ENCODE results near the gene MYH9.
A peak's percentile ranks its signal among the peaks of the same experiment; 100 is the strongest.
"Not testable (repeated sequence)": the region's sequence is repeated elsewhere in the genome, so short reads cannot be mapped to it uniquely, and the experiment has no call there.

Gene MYH9

DNA sequence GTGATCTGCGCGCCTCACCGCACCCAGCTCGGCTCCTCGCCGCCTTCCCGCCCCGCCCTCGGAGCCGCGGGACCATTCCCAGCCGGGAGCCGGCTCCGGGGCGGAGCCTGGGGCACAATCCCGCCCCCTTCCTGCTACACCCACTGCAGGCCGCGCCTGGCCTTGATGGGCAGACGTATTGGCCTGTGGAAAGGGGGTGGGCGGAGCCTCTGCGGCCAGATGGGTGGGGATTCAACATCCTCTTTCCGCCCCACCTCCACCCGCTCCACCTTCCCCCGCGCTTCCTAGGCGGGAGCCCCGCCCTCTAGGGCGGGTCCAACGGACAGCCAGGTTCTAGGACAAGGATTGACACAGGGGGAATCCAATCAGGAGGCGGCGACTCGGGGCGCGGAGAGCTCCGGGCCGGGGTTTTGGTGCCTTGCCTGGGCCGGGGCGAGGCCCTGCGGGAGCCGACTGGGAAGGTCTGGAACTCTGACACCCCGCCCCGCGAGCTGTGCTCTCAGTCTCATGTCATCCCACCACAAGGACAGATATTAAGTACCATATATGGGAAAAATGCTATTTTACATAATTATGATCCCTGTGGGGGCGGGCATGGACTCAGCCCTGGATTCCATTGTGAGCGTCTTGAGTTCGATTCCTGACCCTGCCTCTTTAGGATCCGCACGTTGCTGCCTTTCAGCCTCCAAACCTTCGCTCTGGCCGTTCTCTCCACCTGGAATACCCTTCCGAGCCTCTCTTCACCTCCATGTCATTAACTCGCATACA lies at the start of gene MYH9:
Gene MYH9, minus strand, starts transcription at position 9 of the 768 bp plus-strand sequence. CDS start 38,731 bp downstream, outside the sequence.
- peak; percentile 100 for DNase-seq

DNA sequence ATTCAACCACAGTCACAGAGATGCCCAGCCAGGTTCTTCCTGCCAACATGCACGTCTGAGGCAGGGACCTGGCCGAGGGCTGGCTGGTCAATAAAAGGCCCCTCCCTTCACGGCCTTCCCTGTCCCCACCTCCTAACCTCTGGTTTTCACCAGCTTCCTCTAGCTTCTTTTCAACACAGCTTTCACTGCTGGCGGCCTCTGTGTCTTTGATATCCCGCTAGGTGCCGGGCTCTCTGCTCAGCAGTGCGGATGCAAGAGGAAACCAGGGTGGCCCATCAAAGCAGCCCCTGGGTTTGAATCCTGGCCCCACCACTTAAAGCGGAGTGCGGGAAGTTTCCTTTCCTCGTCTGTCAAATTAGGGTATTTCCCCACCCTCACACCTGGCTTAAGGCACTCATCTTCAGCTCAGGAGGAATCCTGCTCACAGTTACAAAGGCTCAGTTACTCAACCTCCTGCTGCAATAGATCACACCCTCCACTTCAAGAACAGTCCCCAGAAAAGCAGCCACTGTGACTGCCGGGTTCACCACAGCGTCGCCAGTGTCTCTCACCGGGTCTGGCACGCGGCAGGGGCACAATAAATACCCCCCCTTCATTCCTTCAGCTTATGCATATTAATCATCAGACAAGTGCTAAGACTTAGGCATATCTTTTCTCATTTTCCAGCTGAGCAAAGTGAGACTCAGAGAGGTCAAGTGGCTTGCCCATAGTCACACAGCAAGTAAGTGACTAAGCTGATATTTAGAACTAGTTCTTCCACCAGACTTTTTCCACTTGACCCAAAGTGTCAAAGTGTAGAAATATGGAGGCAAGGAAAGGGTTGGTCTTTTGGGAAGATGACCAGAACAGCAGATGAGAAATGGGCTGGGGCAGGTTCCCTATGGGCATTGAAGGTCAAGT lies 48.0 kb upstream of the MYH9 start:
- DNase-seq = peak; percentile 71

DNA sequence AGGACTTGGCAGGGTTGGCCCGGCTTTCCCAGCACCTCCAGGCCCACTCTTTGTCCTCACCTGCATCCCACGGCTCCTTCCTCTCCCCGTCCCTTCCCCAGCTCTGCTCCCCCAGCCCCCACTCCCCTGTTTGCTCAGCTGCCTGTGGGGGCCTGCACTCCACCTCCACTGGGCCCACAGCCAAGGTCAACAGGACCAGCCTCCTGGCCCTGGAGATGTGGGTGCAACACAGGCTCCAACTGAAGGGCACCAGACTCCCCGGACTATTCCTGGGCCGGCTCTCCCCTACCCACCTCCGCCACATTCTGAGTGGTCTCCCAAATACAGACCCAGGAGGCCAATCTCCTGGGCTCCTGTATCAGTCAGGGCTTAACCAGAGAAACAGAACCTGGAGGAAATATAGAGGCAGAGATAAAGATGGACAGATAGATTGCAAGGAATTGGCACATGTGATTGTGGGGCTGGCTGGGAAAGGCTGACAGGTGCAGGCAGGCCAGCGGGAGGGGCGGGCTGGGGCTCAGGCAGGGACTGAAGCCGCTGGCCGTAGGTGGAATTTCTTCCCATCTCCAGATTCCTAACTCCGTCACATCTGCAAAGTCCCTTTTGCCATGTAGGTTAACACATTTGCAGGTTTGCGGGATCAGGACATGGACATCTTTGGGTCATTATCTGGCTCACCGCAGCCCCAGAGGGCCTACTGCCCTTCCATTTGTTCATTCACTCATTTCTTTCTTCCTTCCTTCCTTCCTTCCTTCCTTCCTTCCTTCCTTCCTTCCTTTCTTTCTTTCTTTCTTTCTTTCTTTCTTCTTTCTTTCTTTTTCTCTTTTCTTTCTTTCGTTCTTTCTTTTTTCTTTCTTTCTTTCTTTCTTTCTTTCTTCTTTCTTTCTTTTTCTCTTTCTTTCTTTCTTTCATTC lies 45.8 kb upstream of the MYH9 start:
- no peak for DNase-seq

DNA sequence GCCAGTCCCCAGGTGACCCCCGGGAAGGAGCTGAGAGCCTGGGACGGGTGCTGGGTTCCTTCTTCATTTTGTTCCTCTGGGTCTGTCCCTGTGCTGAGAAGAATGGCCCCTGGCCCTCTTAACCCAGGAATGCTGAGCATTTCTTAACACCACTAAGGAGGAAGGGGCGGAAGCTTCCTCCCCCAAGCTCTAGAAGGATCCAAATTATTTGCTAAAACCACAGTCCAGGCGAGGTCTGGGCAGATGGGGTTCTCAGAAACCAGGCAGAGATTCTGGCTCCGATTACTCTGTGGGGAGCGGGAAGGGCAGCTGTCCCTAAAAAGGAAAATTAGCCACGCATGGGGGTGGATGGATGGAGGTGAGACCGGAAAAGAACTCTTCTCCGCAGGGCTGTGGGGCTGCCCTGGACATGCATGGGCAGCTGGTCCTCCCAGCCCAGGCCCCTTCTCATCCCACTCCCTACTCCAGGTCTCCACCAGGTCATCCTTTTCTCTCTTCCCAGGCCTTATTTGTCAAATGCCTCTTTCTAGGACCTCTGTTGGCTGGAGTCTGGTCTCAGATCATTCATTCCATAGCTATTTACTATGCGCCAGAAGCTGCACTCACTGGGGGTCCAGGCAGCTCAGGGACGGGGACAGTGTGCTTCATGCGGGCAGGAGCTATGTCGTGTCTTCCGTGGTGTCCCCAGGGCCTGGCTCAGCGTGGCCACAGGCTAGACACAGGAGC lies 45.0 kb upstream of the MYH9 start:
- DNase-seq = no peak

DNA sequence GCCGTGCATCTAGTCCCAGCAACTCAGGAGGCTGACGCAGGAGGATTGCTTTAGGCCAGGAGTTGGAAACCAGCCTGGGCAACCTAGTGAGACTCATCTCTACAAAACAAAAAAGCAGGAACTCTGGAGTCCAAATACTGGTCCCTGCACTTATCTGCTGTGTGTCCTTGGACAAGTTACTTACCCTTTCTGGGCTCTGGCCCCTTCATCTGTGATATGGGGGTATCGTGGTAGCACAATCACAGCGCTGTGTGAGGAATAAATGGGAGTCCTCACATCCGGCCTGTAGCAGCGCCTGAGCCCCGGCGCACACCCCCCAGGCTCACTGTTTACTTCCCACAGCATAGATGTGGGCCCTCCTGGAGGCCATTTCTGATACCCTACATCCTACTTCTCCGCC lies 44.2 kb upstream of the MYH9 start:
- no peak for DNase-seq

DNA sequence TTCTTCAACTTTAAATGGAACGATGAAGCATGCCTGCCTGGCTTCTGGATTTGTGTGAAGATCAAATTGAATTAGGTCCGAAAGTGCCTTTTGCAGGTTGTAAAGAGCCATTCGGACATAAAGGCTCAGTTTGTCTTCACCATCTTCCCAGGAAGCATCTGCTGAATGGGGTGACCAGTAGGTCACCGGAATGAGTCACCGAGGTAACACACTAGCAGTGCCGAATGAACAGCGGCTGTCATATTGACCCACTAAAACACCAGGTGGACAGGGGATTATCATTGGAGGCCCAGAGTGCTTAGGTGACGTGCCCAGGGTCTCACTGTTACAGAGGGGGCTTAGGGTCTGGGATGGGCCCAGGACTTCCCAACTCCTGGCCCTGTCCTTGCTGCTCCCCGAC lies 43.1 kb upstream of the MYH9 start:
- DNase-seq = no peak

DNA sequence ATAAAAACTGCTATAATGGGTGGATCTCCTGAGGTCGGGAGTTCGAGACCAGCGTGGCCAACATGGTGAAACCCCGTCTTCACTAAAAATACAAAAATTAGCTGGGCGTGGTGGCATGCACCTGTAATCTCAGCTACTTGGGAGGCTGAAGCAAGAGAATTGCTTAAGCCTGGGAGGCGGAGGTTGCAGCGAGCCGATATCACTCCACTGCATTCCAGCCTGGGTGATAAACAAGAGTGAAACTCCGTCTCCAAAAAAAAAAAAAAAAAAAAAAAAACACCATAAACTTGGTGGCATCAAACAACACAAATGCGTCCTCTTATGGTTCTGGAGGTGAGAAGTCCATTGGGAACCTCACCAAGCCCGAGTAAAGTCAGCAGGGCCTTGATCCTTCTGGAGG lies 40.2 kb upstream of the MYH9 start:
- not testable (repeated sequence) for DNase-seq

DNA sequence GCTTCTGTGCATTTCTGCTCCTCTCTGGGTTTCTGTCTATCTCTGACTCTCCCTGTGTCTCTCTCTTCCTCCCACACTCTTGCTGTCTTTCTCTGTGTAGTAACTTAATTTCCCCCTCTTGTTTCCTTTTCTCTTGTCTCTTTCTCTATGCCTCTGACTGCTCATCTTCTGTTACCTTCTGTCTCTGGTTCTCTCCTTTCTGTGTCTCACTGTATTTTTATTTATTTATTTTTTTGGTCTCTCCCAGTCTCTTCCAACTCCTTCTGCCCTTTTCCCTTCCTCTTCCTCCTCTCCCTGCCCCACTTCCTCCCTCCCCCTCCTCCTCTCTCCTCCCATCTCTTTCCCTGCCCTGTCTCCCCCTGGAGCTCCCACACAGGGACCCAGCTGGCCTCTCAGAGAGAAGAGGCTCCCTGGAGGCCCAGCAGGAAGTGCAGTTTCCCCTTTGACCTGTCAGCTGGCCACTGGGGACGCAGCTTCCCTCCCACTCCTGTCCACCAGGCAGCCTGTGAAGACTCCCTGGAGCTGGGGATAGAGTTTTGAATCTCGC lies 38.3 kb upstream of the MYH9 start:
- DNase-seq = no peak

DNA sequence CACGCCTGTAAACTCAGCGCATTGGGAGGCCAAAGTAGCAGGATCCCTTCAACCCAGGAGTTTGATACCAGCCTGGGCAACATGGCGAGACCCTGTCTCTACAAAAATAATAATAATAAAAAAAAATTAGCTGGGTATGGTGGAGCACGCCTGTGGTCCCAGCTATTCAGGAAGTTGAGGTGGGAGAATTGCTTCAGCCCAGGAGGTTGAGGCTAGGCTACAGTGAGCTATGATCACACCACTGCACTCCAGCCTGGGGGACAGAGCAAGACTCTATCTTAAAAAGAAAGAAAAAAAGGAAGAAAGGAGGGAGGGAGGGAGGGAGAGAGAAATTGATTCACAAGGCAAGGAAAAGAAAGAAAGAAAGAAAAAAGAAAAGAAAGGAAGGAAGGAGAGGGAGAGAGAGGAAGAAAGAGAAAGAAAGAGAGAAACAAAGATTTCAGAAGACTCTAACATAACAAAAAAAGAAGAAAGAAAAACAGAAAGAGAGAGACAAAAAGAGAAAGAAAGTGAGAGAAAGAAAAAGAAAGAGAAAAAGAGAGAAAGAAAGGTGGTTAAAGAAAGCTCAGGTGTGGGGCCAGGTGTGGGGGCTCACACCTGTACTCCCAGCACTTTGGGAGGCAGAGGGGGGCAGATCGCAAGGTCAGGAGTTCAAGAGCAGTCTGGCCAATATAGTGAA lies 37.3 kb upstream of the MYH9 start:
- no peak for DNase-seq

DNA sequence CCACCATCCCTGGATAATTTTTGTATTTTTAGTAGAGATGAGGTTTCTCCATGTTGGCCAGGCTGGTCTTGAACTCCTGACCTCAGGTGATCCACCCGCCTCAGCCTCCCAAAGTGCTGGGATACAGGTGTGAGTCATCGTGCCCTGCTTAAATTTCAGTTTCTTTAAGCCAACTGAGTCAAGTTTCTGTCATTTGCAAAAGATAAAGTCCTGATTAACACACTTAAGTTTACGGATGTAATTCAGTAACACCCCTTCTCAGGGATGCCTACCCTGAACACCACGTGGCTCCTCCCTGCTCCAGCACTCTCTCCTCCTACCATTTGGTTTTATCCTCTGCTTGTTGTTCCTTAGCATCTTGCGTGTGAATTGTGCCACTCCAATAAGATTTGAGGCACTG lies 36.7 kb upstream of the MYH9 start:
- not testable (repeated sequence) for DNase-seq

DNA sequence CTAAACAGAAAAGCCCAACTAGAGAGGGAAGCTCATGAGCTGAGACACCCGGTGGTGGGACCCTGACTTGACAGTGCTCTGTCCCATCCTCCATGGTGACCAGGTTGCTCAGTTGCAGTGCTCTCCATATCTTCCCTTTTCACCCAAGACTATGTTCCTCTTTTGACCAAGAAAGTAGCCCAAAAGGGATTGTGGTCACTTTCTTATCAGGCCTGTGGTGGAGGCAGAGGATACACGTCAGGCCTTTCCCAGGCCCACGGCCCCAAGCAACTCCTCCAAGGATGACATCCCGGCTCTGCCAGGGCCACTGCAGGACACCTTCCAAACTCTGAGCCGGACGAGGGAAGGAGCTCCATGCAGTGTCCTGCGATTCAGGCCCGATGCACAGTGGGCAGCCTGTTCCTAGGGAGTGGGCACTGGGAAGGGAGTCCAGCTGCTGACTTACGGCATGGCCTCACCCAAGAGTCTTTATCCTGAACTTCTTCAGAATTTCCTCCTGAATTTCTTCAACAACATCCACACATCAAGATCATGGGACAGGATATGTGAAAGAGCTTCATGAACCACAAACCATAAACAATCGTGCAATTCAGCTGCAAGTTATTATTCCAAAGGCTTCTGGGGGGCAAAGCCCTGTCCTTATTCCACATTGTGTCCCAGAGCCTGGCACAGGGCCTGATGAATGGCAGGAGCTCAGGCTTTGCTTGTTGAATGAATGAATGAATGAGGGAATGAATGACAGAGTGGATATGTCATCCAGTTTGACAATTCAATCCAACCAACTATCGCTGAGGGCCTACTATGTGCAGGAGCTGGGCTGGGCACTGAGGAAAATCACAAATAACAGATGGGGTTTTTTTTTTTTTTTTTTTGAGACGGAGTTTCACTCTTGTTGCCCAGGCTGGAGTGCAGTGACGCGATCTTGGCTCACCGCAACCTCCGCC lies 36.0 kb upstream of the MYH9 start:
- no peak for DNase-seq

DNA sequence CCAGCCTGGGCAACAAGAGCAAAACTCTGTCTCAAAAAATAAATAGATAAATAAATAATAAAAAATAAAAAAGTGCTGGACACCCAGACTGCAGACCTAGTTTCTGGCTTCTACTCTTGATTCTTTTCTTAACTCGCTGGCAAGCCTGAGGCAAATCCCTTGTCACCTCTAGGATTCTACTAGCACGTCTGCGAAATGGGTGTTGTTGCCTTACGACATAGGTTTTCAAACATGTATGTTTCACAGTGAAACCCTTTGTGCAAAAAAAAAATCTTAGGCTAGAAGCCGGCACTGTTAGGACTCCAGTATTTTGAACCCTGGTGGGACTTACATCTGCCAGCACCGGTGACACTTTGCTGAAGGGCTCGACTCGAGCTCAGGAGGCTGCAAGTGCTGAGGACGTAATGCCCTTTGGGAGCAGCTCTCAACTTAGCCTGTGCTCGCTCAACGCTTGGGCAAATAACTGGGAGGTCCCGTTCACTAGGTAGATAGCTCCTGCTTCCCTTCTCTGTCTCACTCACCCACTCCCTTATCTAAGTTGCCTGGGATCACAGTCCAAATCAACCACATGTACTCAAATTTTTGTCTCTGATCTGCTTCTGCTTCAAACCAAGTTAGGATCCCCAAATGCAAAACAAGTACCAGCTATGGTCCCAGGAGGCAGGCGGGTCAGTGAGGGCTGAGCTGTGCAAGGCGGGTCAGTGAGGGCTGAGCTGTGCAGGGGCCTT lies 34.7 kb upstream of the MYH9 start:
- DNase-seq = no peak

DNA sequence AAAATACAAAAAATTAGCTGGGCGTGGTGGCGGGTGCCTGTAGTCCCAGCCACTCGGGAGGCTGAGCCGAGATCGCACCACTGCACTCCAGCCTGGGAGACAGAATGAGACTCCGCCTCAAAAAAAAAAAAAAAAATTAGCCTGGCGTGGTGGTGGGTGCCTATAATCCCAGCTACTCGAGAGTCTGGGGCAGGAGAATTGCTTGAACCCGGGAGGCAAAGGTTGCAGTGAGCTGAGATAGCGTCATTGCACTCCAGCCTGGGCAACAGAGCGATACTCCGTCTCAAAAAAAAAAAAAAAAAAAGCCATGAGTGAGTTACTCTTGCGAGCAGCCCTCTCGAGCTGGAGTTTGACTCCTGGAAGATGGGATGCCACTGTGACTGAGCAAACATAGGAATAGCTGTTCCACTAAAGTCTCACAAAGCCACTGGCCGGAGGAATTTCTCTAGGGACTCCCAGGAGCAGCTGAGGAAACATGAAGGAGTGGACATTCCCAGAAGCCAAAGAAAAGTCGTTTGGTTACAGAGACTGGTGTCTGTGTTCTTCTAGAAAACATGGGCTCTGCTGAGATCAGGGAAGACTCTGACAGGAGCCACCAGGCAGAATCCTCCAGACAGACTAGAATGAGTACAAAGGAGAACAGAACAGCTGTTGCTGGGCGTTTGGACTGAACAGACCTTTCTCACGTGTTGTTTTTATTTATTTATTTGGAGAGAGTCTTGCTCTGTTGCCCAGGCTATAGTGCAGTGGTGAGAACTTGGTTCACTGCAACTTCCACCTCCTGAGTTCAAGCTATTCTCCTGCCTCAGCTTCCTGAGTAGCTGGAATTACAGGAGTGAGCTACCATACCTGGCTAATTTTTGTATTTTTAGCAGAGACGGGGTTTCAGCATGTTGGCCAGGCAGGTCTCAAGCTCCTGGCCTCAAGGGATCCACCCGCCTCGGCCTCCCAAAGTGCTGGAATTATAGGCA lies 32.4 kb upstream of the MYH9 start:
- no peak for DNase-seq

DNA sequence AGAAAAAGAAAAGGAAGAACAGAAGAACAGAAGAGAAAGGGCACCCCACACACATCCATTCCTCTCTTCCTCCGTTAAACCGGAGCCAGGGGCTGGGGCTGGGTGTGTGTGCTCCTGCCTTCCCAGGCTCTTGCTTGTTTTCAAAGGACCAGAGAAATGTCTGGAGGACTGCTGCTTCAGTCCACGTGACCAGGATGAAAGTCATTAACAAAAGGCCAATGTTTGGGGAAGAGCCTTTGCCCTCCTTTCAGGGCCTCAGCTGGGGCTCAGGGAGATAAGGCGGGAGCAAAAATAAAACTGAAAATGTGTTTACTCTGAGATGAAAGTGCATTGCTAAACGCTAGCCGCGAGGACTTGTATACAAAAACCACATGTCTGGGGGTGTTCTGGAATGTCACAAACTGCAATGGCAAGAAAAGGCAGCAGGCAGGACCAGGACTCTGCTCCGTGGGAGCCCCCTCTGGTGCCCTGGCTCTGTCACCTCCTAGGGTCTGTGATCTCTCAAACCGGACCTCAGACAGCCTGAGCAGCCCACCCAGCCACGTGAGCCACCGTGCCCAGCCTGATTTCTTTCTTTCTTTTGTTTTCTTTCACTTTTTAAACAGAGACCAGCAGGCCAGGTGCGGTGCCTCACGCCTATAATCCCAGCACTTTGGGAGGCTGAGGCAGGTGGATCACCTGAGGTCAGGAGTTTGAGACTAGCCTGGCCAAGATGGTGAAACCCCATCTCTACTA lies 31.6 kb upstream of the MYH9 start:
- no peak for DNase-seq

DNA sequence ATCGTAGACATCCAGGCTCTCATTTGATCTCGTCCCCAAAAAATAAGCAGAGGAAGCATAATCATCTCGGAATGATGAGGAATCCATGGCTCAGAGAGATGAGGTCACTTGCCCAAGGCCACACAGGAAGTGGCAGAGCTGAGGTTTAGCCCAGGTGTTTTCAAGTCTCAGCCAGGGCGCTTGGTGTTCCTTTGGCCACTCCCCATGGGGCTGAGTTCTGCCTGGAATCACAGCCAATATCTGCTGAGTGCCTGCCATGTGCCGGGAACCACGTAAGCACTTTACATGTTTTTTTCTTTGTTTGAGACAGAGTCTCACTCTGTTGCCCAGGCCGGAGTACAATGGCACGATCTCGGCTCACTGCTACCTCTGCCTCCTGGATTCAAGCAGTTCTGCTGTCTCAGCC lies 29.5 kb upstream of the MYH9 start:
- DNase-seq = no peak

DNA sequence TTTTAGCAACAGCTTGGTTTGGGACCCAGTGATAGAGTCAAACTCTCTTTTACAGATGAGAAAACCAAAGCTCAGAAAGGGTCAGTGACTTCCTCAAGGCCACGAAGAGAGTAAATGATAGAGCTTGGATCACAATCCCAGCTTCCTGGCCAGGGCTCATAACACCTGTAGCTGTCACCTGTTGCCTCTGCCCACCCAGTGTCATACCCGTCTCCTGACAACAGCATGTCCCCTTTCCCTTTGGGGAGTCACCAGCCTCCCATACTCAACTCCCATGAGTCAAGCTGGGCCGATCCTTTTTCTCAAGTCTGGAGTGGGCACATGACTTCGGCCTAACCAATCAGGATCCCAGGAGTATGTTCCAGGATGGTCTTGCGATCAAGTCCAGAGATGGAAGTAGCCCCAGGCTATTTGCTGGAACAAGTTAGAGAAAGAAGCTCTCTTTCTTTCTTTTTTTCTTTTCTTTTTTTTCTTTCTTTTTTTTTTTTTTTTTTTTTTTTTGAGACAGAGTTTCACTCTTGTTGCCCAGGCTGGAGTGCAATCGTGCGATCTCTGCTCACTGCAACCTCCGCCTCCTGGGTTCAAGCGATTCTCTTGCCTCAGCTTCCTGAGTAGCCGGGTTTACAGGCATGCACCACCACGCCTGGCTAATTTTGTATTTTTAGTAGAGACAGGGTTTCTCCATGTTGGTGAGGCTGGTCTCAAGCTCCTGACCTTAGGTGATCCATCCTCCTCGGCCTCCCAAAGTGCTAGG lies 27.8 kb upstream of the MYH9 start:
- no peak for DNase-seq
